Measurements from ENCODE around the gene KRT83.

KRT83 gene

GRCh38 chr12:52335598-52336262 is 14.5 kb upstream of the KRT83 start:
- TF ChIP-seq CTCF (IDR thresholded peaks at IDR 0.05), result no peak
- no peaks in the 10 kb centered on the region for H3K4me1 ChIP-seq
- H3K36me3 ChIP-seq, result no peaks in the 10 kb centered on the region
- H3K27me3 ChIP-seq, result no peaks in the 10 kb centered on the region
- no peak overlapping the region for H3K27ac ChIP-seq
- H3K4me3 ChIP-seq, result no peak overlapping the region
- peaks cover 0 to 9% (median 0%) of the 10 kb centered on the region in 3 donors for H3K9me3 ChIP-seq
- intact Hi-C loops (cut with DNase I; ENCODE audit: low total_unique reads), result no loop called here
- peak in 1 of 2 donors; percentile 52 for DNase-seq

GRCh38 chr12:52334185-52334584 is 13.0 kb upstream of the KRT83 start:
- TF ChIP-seq CTCF (IDR thresholded peaks at IDR 0.05), result no peak
- intact Hi-C loops (cut with DNase I; ENCODE audit: low total_unique reads), result no loop called here
- DNase-seq, result no peak

GRCh38 chr12:52333321-52333720 is 12.1 kb upstream of the KRT83 start:
- DNase-seq, result peak in 1 of 2 donors; percentile 6
- Histone ChIP-seq H3K9me3 (peaks cover 0 to 9% (median 0%) of the 10 kb centered on the region in 3 donors), H3K27ac (no peak overlapping the region), H3K4me1 (no peaks in the 10 kb centered on the region), H3K36me3 (no peaks in the 10 kb centered on the region), H3K4me3 (no peak overlapping the region), H3K27me3 (no peaks in the 10 kb centered on the region)
- intact Hi-C loops (cut with DNase I; ENCODE audit: low total_unique reads), result no loop called here
- no peak for TF ChIP-seq CTCF (IDR thresholded peaks at IDR 0.05)

More at GRCh38 chr12:52334185-52334584, 13.0 kb upstream of the KRT83 start:
- Histone ChIP-seq H3K27me3 (no peaks in the 10 kb centered on the region), H3K4me3 (no peak overlapping the region), H3K27ac (no peak overlapping the region), H3K4me1 (no peaks in the 10 kb centered on the region), H3K9me3 (peaks cover 0 to 9% (median 0%) of the 10 kb centered on the region in 3 donors), H3K36me3 (no peaks in the 10 kb centered on the region)

- no peaks in the 10 kb centered on the region for H3K36me3 ChIP-seq
- DNase-seq, result peak in 1 of 2 donors; percentile 27
- TF ChIP-seq CTCF (IDR thresholded peaks at IDR 0.05), result no peak
- intact Hi-C loops (cut with DNase I; ENCODE audit: low total_unique reads), result no loop called here
- H3K27me3 ChIP-seq, result no peaks in the 10 kb centered on the region
- no peak overlapping the region for H3K27ac ChIP-seq
- H3K9me3 ChIP-seq, result peaks cover 0 to 9% (median 0%) of the 10 kb centered on the region in 3 donors
- peaks cover 0 to 8% (median 2%) of the 10 kb centered on the region in 4 donors for H3K4me1 ChIP-seq
- H3K4me3 ChIP-seq, result no peak overlapping the region
Measured at GRCh38 chr12:52332381-52332780, 11.2 kb upstream of the KRT83 start.

GRCh38 chr12:52331833-52332232 is 10.6 kb upstream of the KRT83 start:
- H3K9me3 ChIP-seq, result peaks cover 0 to 9% (median 0%) of the 10 kb centered on the region in 3 donors
- no peaks in the 10 kb centered on the region for H3K36me3 ChIP-seq
- intact Hi-C loops (cut with DNase I; ENCODE audit: low total_unique reads), result no loop called here
- H3K4me3 ChIP-seq, result no peak overlapping the region
- no peaks in the 10 kb centered on the region for H3K27me3 ChIP-seq
- no peak overlapping the region for H3K27ac ChIP-seq
- peaks cover 0 to 8% (median 5%) of the 10 kb centered on the region in 4 donors for H3K4me1 ChIP-seq
- TF ChIP-seq CTCF (IDR thresholded peaks at IDR 0.05), result no peak
- DNase-seq, result peak in 1 of 2 donors; percentile 20

Data from tibial artery (tissue), 4 donors.